Brain microvascular endothelial cell (primary cell): ENCODE data around the gene SPATA46.

Experiments
- DNase-seq: peaks from one replicate; pipeline ENCODE4 v3.0.0-alpha.2; 2020
- H3K27ac ChIP-seq: fragments of 250-450 bp; sonication (Bioruptor Pico); 2 replicates; pipeline ENCODE4 v1.5.1; 2020; ENCODE audit warnings: mild to moderate bottlenecking, moderate library complexity
- H3K27me3 ChIP-seq: fragments of 250-450 bp; sonication (Bioruptor Pico); replicated peaks from 2 replicates; pipeline ENCODE4 v1.5.1; 2020; ENCODE audit warnings: mild to moderate bottlenecking
- H3K36me3 ChIP-seq: fragments of 250-450 bp; sonication (Bioruptor Pico); replicated peaks from 2 replicates; pipeline ENCODE4 v1.5.1; 2020; ENCODE audit warnings: mild to moderate bottlenecking
- H3K4me3 ChIP-seq: 2 replicates; pipeline ENCODE4 v1.5.1; 2011; ENCODE audit warnings: low read depth, mild to moderate bottlenecking, control low read depth, low read length, moderate library complexity
- CTCF ChIP-seq: IDR thresholded peaks from 2 replicates; pipeline ENCODE4 v1.5.1; 2011; ENCODE audit warnings: low read depth, mild to moderate bottlenecking, moderate library complexity, low read length, control low read depth, inconsistent platforms; ENCODE audit errors: missing control alignments
- in situ Hi-C: cut with HindIII; loops from 2 replicates; pipeline ENCODE4 v1.10.0; 2017; ENCODE audit warnings: low sequenced_read_pairs, low pct_ligation_motif_present

SPATA46 gene

GRCh38 chr1:162327788-162328165 lies 48.9 kb downstream of the SPATA46 start:
- H3K27ac ChIP-seq, result no peak overlapping the region

GRCh38 chr1:162327144-162327787 lies 49.4 kb downstream of the SPATA46 start:
- H3K4me3 ChIP-seq, result no peak overlapping the region
- no peaks in the 10 kb centered on the region for H3K27me3 ChIP-seq
- in situ Hi-C loops, result no loop called here
- H3K36me3 ChIP-seq, result no peaks in the 10 kb centered on the region
- H3K27ac ChIP-seq, result no peak overlapping the region
- DNase-seq, result no peak
- no peak for TF ChIP-seq CTCF

More at GRCh38 chr1:162327788-162328165, 48.9 kb downstream of the SPATA46 start:
- Histone ChIP-seq H3K4me3 (no peak overlapping the region), H3K36me3 (no peaks in the 10 kb centered on the region), H3K27me3 (no peaks in the 10 kb centered on the region)
- no peak for TF ChIP-seq CTCF
- no peak for DNase-seq
- in situ Hi-C loops, result no loop called here

GRCh38 chr1:162326559-162326958 lies 50.1 kb downstream of the SPATA46 start:
- Histone ChIP-seq H3K27me3 (no peaks in the 10 kb centered on the region), H3K36me3 (no peaks in the 10 kb centered on the region), H3K27ac (no peak overlapping the region), H3K4me3 (no peak overlapping the region)
- in situ Hi-C loops, result no loop called here
- DNase-seq, result no peak
- TF ChIP-seq CTCF, result no peak

- H3K27me3 ChIP-seq, result no peaks in the 10 kb centered on the region
- DNase-seq, result no peak
- no peaks in the 10 kb centered on the region for H3K36me3 ChIP-seq
- no peak overlapping the region for H3K27ac ChIP-seq
- TF ChIP-seq CTCF, result no peak
- H3K4me3 ChIP-seq, result no peak overlapping the region
- in situ Hi-C loops, result no loop called here
Measured at GRCh38 chr1:162324396-162324795, 52.3 kb downstream of the SPATA46 start.
